Ishikawa (cell line): Measurements from ENCODE around the gene ADGRG4.

Experiments used
- CEBPB ChIP-seq: IDR thresholded peaks from 2 replicates; pipeline ENCODE4 v1.6.1; 2012
- CREB1 ChIP-seq: IDR thresholded peaks from 2 replicates; pipeline ENCODE4 v1.6.1; 2012; ENCODE audit warnings: low read depth
- FOXM1 ChIP-seq: IDR thresholded peaks from 2 replicates; pipeline ENCODE4 v1.6.1; 2012; ENCODE audit warnings: low read depth, borderline replicate concordance
- MAX ChIP-seq: IDR thresholded peaks from 2 replicates; pipeline ENCODE4 v1.6.1; 2012
- NFIC ChIP-seq: IDR thresholded peaks from 2 replicates; pipeline ENCODE4 v1.6.1; 2012
- RAD21 ChIP-seq: IDR thresholded peaks from 2 replicates; pipeline ENCODE4 v1.6.1; 2012; ENCODE audit warnings: low read depth
- TAF1 ChIP-seq: IDR thresholded peaks from 2 replicates; pipeline ENCODE4 v1.6.1; 2012; ENCODE audit warnings: low read depth, mild to moderate bottlenecking
- TCF12 ChIP-seq: IDR thresholded peaks from 2 replicates; pipeline ENCODE4 v1.6.1; 2012; ENCODE audit warnings: low read depth
- TEAD4 ChIP-seq: IDR thresholded peaks from 2 replicates; pipeline ENCODE4 v1.6.1; 2012
- YY1 ChIP-seq: IDR thresholded peaks from 2 replicates; pipeline ENCODE4 v1.6.1; 2012; ENCODE audit warnings: low read depth
- ZBTB7A ChIP-seq: IDR thresholded peaks from 2 replicates; pipeline ENCODE4 v1.6.1; 2012; ENCODE audit warnings: low read depth
- TF ChIP-seq, protein P1 (sequence below): IDR thresholded peaks from 2 replicates; pipeline ENCODE4 v1.6.1; 2012; ENCODE audit warnings: low read depth, mild to moderate bottlenecking

DNA sequence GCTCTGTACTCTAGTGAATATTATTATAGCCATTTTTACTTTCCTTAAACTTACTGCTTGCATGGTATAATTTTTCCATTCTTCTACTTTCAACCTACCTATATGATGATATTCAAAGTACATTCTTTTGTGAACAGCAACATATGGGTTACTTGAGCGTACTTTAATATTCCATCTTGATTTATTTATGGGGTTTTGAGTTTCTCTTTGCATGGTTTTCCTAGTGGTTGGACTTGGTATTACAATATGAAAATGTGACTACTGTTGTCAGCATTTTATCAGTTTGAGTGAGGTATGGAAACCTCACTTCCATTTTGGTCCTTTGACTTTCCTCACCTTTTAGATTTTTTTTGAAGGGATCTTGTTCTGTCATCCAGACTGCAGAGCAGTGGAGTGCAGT, 35.9 kb downstream of the ADGRG4 start:
- TF ChIP-seq NFIC (no peak), CEBPB (no peak), FOXM1 (no peak), MAX (no peak), TCF12 (no peak), RAD21 (no peak), TAF1 (no peak), CREB1 (no peak), TEAD4 (no peak), ZBTB7A (no peak), YY1 (no peak)
- TF ChIP-seq, protein P1, sequence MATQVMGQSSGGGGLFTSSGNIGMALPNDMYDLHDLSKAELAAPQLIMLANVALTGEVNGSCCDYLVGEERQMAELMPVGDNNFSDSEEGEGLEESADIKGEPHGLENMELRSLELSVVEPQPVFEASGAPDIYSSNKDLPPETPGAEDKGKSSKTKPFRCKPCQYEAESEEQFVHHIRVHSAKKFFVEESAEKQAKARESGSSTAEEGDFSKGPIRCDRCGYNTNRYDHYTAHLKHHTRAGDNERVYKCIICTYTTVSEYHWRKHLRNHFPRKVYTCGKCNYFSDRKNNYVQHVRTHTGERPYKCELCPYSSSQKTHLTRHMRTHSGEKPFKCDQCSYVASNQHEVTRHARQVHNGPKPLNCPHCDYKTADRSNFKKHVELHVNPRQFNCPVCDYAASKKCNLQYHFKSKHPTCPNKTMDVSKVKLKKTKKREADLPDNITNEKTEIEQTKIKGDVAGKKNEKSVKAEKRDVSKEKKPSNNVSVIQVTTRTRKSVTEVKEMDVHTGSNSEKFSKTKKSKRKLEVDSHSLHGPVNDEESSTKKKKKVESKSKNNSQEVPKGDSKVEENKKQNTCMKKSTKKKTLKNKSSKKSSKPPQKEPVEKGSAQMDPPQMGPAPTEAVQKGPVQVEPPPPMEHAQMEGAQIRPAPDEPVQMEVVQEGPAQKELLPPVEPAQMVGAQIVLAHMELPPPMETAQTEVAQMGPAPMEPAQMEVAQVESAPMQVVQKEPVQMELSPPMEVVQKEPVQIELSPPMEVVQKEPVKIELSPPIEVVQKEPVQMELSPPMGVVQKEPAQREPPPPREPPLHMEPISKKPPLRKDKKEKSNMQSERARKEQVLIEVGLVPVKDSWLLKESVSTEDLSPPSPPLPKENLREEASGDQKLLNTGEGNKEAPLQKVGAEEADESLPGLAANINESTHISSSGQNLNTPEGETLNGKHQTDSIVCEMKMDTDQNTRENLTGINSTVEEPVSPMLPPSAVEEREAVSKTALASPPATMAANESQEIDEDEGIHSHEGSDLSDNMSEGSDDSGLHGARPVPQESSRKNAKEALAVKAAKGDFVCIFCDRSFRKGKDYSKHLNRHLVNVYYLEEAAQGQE, result no peak
